Kidney (tissue), 14 donors: ENCODE data around the gene ENOX1. TPM values are rescaled to one million over a fixed set of nuclear protein-coding genes. Genes with fewer than 3 reads are reported as not detected.

Source experiments
- DNase-seq, 5 donors: peaks; one replicate each; pipeline ENCODE4 v3.0.0-alpha.2; 2013 to 2020
- FAIRE-seq: peaks from 2 replicates; lab custom pipeline; 2012; peaks lifted over from hg19 to GRCh38; lab: Jason Lieb, UNC
- H3K27ac ChIP-seq, 2 donors: one replicate each; pipeline ENCODE4 v1.7.0; 2013; ENCODE audit warnings: low read depth in 2 of 2, low read length in 2 of 2, inconsistent platforms in 1 of 2
- H3K27me3 ChIP-seq: one replicate; pipeline ENCODE4 v1.7.1; 2013; ENCODE audit warnings: low read length, inconsistent platforms; ENCODE audit not compliant: control insufficient read depth, insufficient read depth
- H3K36me3 ChIP-seq, 3 donors: one replicate each; pipeline versions ENCODE4 v1.7.0 to v1.7.1; 2013; ENCODE audit warnings: low read length in 3 of 3, control low read depth in 1 of 3, inconsistent platforms in 1 of 3; ENCODE audit not compliant: insufficient read depth in 3 of 3, control insufficient read depth in 2 of 3
- H3K4me1 ChIP-seq, 3 donors: one replicate each; pipeline versions ENCODE4 v1.7.0 to v1.7.1; 2013; ENCODE audit warnings: low read length in 3 of 3, inconsistent platforms in 1 of 3, low read depth in 1 of 3; ENCODE audit not compliant: control insufficient read depth in 2 of 3, insufficient read depth in 2 of 3
- H3K4me3 ChIP-seq, 3 donors: one replicate each; pipeline versions ENCODE4 v1.7.0 to v1.8.1; 2013; ENCODE audit warnings: low read length in 3 of 3, control low read depth in 1 of 3, inconsistent platforms in 1 of 3
- H3K9ac ChIP-seq, 3 donors: one replicate each; pipeline versions ENCODE4 v1.7.0 to v1.7.1; 2013; ENCODE audit warnings: low read length in 3 of 3, control low read depth in 1 of 3, inconsistent platforms in 1 of 3
- H3K9me3 ChIP-seq, 3 donors: one replicate each; pipeline versions ENCODE4 v1.7.0 to v1.7.1; 2013; ENCODE audit warnings: low read length in 3 of 3, control low read depth in 1 of 3, inconsistent platforms in 1 of 3; ENCODE audit not compliant: control insufficient read depth in 2 of 3, insufficient read depth in 1 of 3
- intact Hi-C: fragments of 100-400 bp; cut with DNase I; formaldehyde crosslinking; loops from one replicate; pipeline ENCODE4 v1.11.1; 2022
- polyA plus RNA-seq: library from polyadenylated mRNA; stranded (reverse); fragments of 350-450 nt; fragmentation: Illumina TruSeq; extraction: RNeasy Lipid Tissue Mini Kit (QIAGEN cat#74804); gene quantifications from one replicate; pipeline ENCODE4 v1.2.3, GENCODE V29; 2014; ENCODE audit warnings: low read depth, low replicate concordance; ENCODE audit not compliant: insufficient read depth
- total RNA-seq: library from RNA; stranded (reverse); fragmentation: NEBNext Ultra II Directional; extraction: Animal tissue kit (Norgen Biotek cat#: 25700); gene quantifications from one replicate; pipeline ENCODE4 v1.2.1, GENCODE V29; 2021
- TF ChIP-seq, protein P1 (sequence below): IDR thresholded peaks from 3 replicates; pipeline ENCODE4 v1.5.1; 2012; ENCODE audit warnings: mild to moderate bottlenecking, moderate library complexity, borderline replicate concordance; ENCODE audit not compliant: insufficient read depth; ENCODE audit errors: extremely low read depth
- donor health status: control.
- donor health status: control.
- donor health status: control.
- donor health status: control.
- donor health status: control.
- donor health status: DM: yes; HTN: yes; CAD: no.
- donor health status: Normal renal cell carcinoma (clear cell type).

Gene ENOX1
- total and polyA plus RNA-seq, 2 donors from 2014 or later, result 4.9 to 6.8 TPM

DNA sequence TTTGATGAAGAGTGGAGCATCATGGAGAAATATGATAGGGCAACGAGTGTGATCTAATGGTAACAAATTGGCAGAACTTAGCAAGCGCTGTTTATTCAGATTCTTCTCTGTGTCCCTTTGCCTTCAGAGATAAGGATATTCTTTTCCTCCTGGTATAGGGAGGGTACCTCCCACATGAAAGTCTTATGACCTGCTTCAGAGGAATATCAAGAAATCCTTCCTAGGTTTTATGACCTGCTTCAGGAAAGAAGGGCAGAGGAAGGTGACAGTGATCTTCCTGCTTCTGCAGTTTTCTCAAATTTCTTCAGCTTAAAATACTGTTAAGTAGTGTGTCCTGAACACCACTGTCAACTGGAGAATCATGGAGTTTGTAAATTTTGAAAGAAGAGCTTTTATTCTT lies 619.0 kb downstream of the ENOX1 start:
- DNase-seq (peak in 2 of 5 donors; percentile 65 to 79), FAIRE-seq (no peak)
- no peaks in the 10 kb centered on the region for H3K36me3 ChIP-seq
- H3K27ac ChIP-seq, result no peak overlapping the region
- H3K27me3 ChIP-seq, result no peaks in the 10 kb centered on the region
- H3K4me3 ChIP-seq, result no peak overlapping the region
- H3K9ac ChIP-seq, result no peak overlapping the region
- H3K4me1 ChIP-seq, result no peaks in the 10 kb centered on the region
- TF ChIP-seq, protein P1, sequence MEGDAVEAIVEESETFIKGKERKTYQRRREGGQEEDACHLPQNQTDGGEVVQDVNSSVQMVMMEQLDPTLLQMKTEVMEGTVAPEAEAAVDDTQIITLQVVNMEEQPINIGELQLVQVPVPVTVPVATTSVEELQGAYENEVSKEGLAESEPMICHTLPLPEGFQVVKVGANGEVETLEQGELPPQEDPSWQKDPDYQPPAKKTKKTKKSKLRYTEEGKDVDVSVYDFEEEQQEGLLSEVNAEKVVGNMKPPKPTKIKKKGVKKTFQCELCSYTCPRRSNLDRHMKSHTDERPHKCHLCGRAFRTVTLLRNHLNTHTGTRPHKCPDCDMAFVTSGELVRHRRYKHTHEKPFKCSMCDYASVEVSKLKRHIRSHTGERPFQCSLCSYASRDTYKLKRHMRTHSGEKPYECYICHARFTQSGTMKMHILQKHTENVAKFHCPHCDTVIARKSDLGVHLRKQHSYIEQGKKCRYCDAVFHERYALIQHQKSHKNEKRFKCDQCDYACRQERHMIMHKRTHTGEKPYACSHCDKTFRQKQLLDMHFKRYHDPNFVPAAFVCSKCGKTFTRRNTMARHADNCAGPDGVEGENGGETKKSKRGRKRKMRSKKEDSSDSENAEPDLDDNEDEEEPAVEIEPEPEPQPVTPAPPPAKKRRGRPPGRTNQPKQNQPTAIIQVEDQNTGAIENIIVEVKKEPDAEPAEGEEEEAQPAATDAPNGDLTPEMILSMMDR, result no peak
- intact Hi-C loops, result no loop called here
- no peaks in the 10 kb centered on the region for H3K9me3 ChIP-seq

DNA sequence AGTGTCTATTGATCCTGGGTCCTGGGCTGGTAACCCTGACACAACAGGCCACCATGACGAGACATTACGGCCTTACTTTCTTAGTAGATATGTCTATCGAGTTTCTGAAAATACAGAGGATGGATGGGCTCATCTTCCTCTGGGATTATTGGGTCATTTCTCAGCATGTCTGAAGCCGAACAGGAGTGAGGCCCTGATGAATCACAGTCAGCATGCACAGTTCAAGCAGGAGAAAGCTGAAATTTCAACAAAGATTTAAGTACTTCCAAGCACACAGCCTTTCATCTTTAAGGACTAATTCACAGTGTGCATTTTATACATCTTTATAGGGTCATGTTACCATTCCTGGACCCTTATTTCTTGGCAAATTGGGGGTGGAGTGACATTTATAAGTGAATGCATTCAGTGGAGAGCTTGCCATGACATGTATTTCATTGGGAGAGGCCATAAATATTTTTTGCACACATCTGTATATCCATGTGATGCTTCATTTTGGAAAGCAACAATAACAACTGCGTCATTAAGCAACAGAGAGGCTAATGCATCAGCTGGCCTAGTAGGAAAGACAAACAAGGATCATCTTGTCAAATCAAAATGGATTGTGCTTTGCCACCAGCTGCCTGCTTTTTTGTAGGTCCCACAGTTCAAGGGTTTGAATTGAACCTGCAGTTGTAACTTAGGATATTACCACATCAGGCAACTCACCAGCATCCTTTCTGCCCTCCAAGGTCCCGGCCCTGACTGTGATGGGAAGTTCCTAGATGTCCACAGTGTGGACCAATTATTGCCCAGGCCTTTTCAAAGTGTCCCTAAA lies 619.9 kb downstream of the ENOX1 start:
- no peak overlapping the region for H3K27ac ChIP-seq
- TF ChIP-seq, protein P1, result no peak
- H3K4me3 ChIP-seq, result no peak overlapping the region
- DNase-seq (peak in 1 of 5 donors; percentile 39), FAIRE-seq (no peak)
- H3K27me3 ChIP-seq, result no peaks in the 10 kb centered on the region
- no peaks in the 10 kb centered on the region for H3K9me3 ChIP-seq
- H3K9ac ChIP-seq, result no peak overlapping the region
- intact Hi-C loops, result no loop called here
- H3K4me1 ChIP-seq, result no peaks in the 10 kb centered on the region
- no peaks in the 10 kb centered on the region for H3K36me3 ChIP-seq

Other genes with a start within 250 kb of the ENOX1 start
- gene CCDC122, start 92.8 kb upstream of the ENOX1 start, total RNA-seq, result 11.7 TPM
- gene CCDC122, start 92.8 kb upstream of the ENOX1 start, polyA plus RNA-seq, result 4.3 TPM
- gene LACC1, start 92.9 kb upstream of the ENOX1 start, total RNA-seq, result 12.2 TPM
- gene LACC1, start 92.9 kb upstream of the ENOX1 start, polyA plus RNA-seq, result 3.1 TPM